ENCODE measurements around the gene SPIN2B.
"Not testable (repeated sequence)": the region's sequence is repeated elsewhere in the genome, so short reads cannot be mapped to it uniquely, and the experiment has no call there.

Gene SPIN2B

GRCh38 chrX:57121162-57121755, at the start of gene SPIN2B:
TSS of gene SPIN2B (minus strand) at chrX:57121548.
- in situ Hi-C loops (cut with MboI; ENCODE audit: low sequenced_read_pairs) = no loop called here

GRCh38 chrX:57156397-57157049, 35.2 kb upstream of the SPIN2B start:
- in situ Hi-C loops (cut with MboI; ENCODE audit: low sequenced_read_pairs) = no loop called here

GRCh38 chrX:57155171-57155570, 33.8 kb upstream of the SPIN2B start:
- in situ Hi-C loops (cut with MboI; ENCODE audit: low sequenced_read_pairs) = no loop called here

GRCh38 chrX:57152222-57152621, 30.9 kb upstream of the SPIN2B start:
- in situ Hi-C loops (cut with MboI; ENCODE audit: low sequenced_read_pairs) = not testable (repeated sequence)

GRCh38 chrX:57138674-57139073, 17.3 kb upstream of the SPIN2B start:
- in situ Hi-C loops (cut with MboI; ENCODE audit: low sequenced_read_pairs) = no loop called here

GRCh38 chrX:57137501-57137900, 16.2 kb upstream of the SPIN2B start:
- in situ Hi-C loops (cut with MboI; ENCODE audit: low sequenced_read_pairs) = no loop called here

- in situ Hi-C loops (cut with MboI; ENCODE audit: low sequenced_read_pairs) = not testable (repeated sequence)
Observed at GRCh38 chrX:57137073-57137472, 15.7 kb upstream of the SPIN2B start, which contains the start of gene SPIN2A. TSS of gene SPIN2A (minus strand) at chrX:57137397. CDS start at chrX:57136597, 800 bp downstream.

- in situ Hi-C loops (cut with MboI; ENCODE audit: low sequenced_read_pairs) = not testable (repeated sequence)
Observed at GRCh38 chrX:57136589-57136988, 15.2 kb upstream of the SPIN2B start.

- in situ Hi-C loops (cut with MboI; ENCODE audit: low sequenced_read_pairs) = no loop called here
Observed at GRCh38 chrX:57135287-57135686, 13.9 kb upstream of the SPIN2B start.

GRCh38 chrX:57134702-57135101, 13.4 kb upstream of the SPIN2B start:
- in situ Hi-C loops (cut with MboI; ENCODE audit: low sequenced_read_pairs) = no loop called here

GRCh38 chrX:57133706-57134105, 12.4 kb upstream of the SPIN2B start:
- in situ Hi-C loops (cut with MboI; ENCODE audit: low sequenced_read_pairs) = no loop called here

GRCh38 chrX:57133284-57133683, 11.9 kb upstream of the SPIN2B start:
- in situ Hi-C loops (cut with MboI; ENCODE audit: low sequenced_read_pairs) = not testable (repeated sequence)

- in situ Hi-C loops (cut with MboI; ENCODE audit: low sequenced_read_pairs) = no loop called here
Observed at GRCh38 chrX:57132046-57132445, 10.7 kb upstream of the SPIN2B start.

- in situ Hi-C loops (cut with MboI; ENCODE audit: low sequenced_read_pairs) = no loop called here
Observed at GRCh38 chrX:57121816-57122215, 468 bp upstream of the SPIN2B start.

GRCh38 chrX:57120619-57121161, 658 bp downstream of the SPIN2B start:
- in situ Hi-C loops (cut with MboI; ENCODE audit: low sequenced_read_pairs) = not testable (repeated sequence)

- in situ Hi-C loops (cut with MboI; ENCODE audit: low sequenced_read_pairs) = no loop called here
Observed at GRCh38 chrX:57119416-57119815, 1.9 kb downstream of the SPIN2B start.

GRCh38 chrX:57117566-57117965, 3.8 kb downstream of the SPIN2B start:
- in situ Hi-C loops (cut with MboI; ENCODE audit: low sequenced_read_pairs) = not testable (repeated sequence)

- in situ Hi-C loops (cut with MboI; ENCODE audit: low sequenced_read_pairs) = no loop called here
Observed at GRCh38 chrX:57104921-57105398, 16.4 kb downstream of the SPIN2B start.

- in situ Hi-C loops (cut with MboI; ENCODE audit: low sequenced_read_pairs) = no loop called here
Observed at GRCh38 chrX:57104406-57104805, 16.9 kb downstream of the SPIN2B start.

- in situ Hi-C loops (cut with MboI; ENCODE audit: low sequenced_read_pairs) = no loop called here
Observed at GRCh38 chrX:57103489-57103888, 17.9 kb downstream of the SPIN2B start.

GRCh38 chrX:57102918-57103317, 18.4 kb downstream of the SPIN2B start:
- in situ Hi-C loops (cut with MboI; ENCODE audit: low sequenced_read_pairs) = not testable (repeated sequence)

GRCh38 chrX:57083143-57083542, 38.2 kb downstream of the SPIN2B start:
- in situ Hi-C loops (cut with MboI; ENCODE audit: low sequenced_read_pairs) = no loop called here

All from HL-60/S4 treated with phorbol 12-myristate 13-acetate at 8.2 ng/mL for 4 days and 3 days (cell line).